Trophoblast cell (in vitro differentiated cells and primary cell): Measurements from ENCODE around the gene PRPF6.
A peak's percentile ranks its signal among the peaks of the same experiment; 100 is the strongest.

Source experiments
- DNase-seq, 2 donors: peaks; one replicate each; pipeline ENCODE4 v3.0.0-alpha.2; 2016
- H2AFZ ChIP-seq: 2 replicates; pipeline ENCODE4 v1.6.1; 2013; ENCODE audit warnings: low read length, moderate library complexity, mild to moderate bottlenecking; ENCODE audit not compliant: insufficient read depth, poor library complexity
- H2AK5ac ChIP-seq: 2 replicates; pipeline ENCODE4 v1.6.1; 2013; ENCODE audit warnings: mild to moderate bottlenecking, low read length
- H2BK120ac ChIP-seq: 2 replicates; pipeline ENCODE4 v1.6.1; 2013; ENCODE audit warnings: low read length, mild to moderate bottlenecking, moderate library complexity; ENCODE audit not compliant: insufficient read depth, poor library complexity
- H2BK12ac ChIP-seq: 2 replicates; pipeline ENCODE4 v1.6.1; 2013; ENCODE audit warnings: mild to moderate bottlenecking, low read length, moderate library complexity
- H2BK5ac ChIP-seq: 2 replicates; pipeline ENCODE4 v1.6.1; 2013; ENCODE audit warnings: low read length, low read depth, moderate library complexity, mild to moderate bottlenecking; ENCODE audit not compliant: poor library complexity
- H3K14ac ChIP-seq: 2 replicates; pipeline ENCODE4 v1.6.1; 2013; ENCODE audit warnings: mild to moderate bottlenecking, low read length
- H3K18ac ChIP-seq: 2 replicates; pipeline ENCODE4 v1.6.1; 2013; ENCODE audit warnings: mild to moderate bottlenecking, low read length
- H3K23ac ChIP-seq: 2 replicates; pipeline ENCODE4 v1.6.1; 2013; ENCODE audit warnings: low read length
- H3K27ac ChIP-seq: 2 replicates; pipeline ENCODE4 v1.5.1; 2013; ENCODE audit warnings: low read depth, mild to moderate bottlenecking, inconsistent platforms, low read length, moderate library complexity
- H3K27me3 ChIP-seq: 2 replicates; pipeline ENCODE4 v1.6.1; 2013; ENCODE audit warnings: inconsistent platforms, mild to moderate bottlenecking, low read length, moderate library complexity; ENCODE audit not compliant: insufficient read depth
- H3K36me3 ChIP-seq, 2 experiments: 1 replicate in 1 of 2; 2 replicates in 1 of 2; pipeline ENCODE4 v1.6.1; 2013; ENCODE audit warnings: low read length in 2 of 2, mild to moderate bottlenecking in 2 of 2, moderate library complexity in 1 of 2; ENCODE audit not compliant: insufficient read depth in 2 of 2, control insufficient read depth in 1 of 2
- H3K4ac ChIP-seq: 2 replicates; pipeline ENCODE4 v1.6.1; 2013; ENCODE audit warnings: low read depth, mild to moderate bottlenecking, low read length, moderate library complexity
- H3K4me1 ChIP-seq, 2 experiments: 1 replicate in 1 of 2; 2 replicates in 1 of 2; pipeline ENCODE4 v1.6.1; 2013; ENCODE audit warnings: low read length in 2 of 2, mild to moderate bottlenecking in 2 of 2, moderate library complexity in 1 of 2; ENCODE audit not compliant: insufficient read depth in 2 of 2, control insufficient read depth in 1 of 2
- H3K4me2 ChIP-seq: 2 replicates; pipeline ENCODE4 v1.6.1; 2013; ENCODE audit warnings: inconsistent platforms, mild to moderate bottlenecking, low read length, moderate library complexity
- H3K4me3 ChIP-seq: 2 replicates; pipeline ENCODE4 v1.5.1; 2013; ENCODE audit warnings: mild to moderate bottlenecking, low read depth, low read length, inconsistent platforms
- H3K79me1 ChIP-seq: one replicate; pipeline ENCODE4 v1.6.1; 2013; ENCODE audit warnings: low read length
- H3K79me2 ChIP-seq: 2 replicates; pipeline ENCODE4 v1.6.1; 2013; ENCODE audit warnings: low read length, mild to moderate bottlenecking; ENCODE audit not compliant: control insufficient read depth, insufficient read depth, poor library complexity
- H3K9ac ChIP-seq: 2 replicates; pipeline ENCODE4 v1.6.1; 2013; ENCODE audit warnings: mild to moderate bottlenecking, low read length
- H3K9me3 ChIP-seq: 2 replicates; pipeline ENCODE4 v1.6.1; 2013; ENCODE audit warnings: low read depth, mild to moderate bottlenecking, control low read depth, inconsistent platforms, low read length; ENCODE audit not compliant: insufficient read depth
- H4K12ac ChIP-seq: 2 replicates; pipeline ENCODE4 v1.6.1; 2013; ENCODE audit warnings: low read depth, mild to moderate bottlenecking, low read length, moderate library complexity
- H4K8ac ChIP-seq: 2 replicates; pipeline ENCODE4 v1.6.1; 2013; ENCODE audit warnings: low read depth, mild to moderate bottlenecking, low read length, moderate library complexity
- H4K91ac ChIP-seq: one replicate; pipeline ENCODE4 v1.6.1; 2013; ENCODE audit warnings: low read depth, mild to moderate bottlenecking, low read length, moderate library complexity
- WGBS: extraction: QIAGEN DNeasy Blood & Tissue Kit; methylation state at CpG from one replicate; pipeline ENCODE4 v1.1.7; 2013; ENCODE audit warnings: missing lambda C conversion rate; ENCODE audit not compliant: insufficient read length, insufficient coverage; ENCODE audit errors: extremely low coverage; 5-methylcytosine and 5-hydroxymethylcytosine counted together

Gene PRPF6

DNA sequence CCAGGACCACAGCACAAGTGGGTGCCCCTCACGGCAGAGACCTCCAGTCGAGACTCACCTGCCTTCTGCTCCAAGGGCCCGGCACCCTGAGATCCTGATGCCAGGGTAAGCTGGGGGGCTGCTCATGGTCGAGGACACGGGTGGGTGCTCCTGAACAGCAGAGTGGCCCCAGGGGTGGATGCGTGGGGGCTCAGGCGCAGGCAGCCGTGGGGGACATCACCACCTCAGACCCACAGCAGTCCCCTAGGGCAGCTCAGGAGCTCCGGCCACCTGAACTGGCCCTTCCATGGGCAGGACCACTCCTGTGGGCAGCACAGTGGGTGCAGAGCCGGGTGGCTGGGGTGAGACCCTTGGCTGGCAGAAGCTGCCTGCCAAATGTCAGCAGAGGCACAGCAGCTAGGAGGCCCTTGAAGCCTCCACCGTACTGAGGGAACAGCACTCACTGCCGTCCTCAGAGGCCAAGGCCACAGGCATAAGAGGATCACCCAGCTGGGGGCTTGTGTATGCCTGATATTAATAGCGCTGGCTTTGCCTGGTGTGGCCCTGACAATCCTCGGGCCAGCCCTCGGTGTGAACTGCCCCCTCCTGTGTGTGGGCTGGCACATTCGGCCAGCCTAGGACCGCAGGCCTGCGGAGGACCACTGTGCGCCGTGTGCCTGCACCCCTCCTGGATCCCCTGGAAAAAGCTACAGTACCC is 30.1 kb upstream of the PRPF6 start:
- no peaks in the 10 kb centered on the region for H3K9me3 ChIP-seq
- DNase-seq, result no peak
- H2BK12ac ChIP-seq, result no peak overlapping the region
- no peak overlapping the region for H4K12ac ChIP-seq
- peaks cover 27% of the 10 kb centered on the region in 2 experiments for H3K4me1 ChIP-seq
- H3K23ac ChIP-seq, result no peak overlapping the region
- H3K18ac ChIP-seq, result no peak overlapping the region
- peaks cover 22% of the 10 kb centered on the region for H3K79me2 ChIP-seq
- H3K79me1 ChIP-seq, result peaks cover 7% of the 10 kb centered on the region
- no peak overlapping the region for H3K4me2 ChIP-seq
- no peak overlapping the region for H3K27ac ChIP-seq
- no peaks in the 10 kb centered on the region for H3K27me3 ChIP-seq
- peak overlapping the region; percentile 25 for H3K4ac ChIP-seq
- no peak overlapping the region for H2AFZ ChIP-seq
- H3K4me3 ChIP-seq, result no peak overlapping the region
- no peak overlapping the region for H2AK5ac ChIP-seq
- H4K91ac ChIP-seq, result no peak overlapping the region
- no peak overlapping the region for H4K8ac ChIP-seq
- H2BK5ac ChIP-seq, result no peak overlapping the region
- no peak overlapping the region for H3K14ac ChIP-seq
- H3K36me3 ChIP-seq, result peaks cover 18 to 23% of the 10 kb centered on the region in 2 experiments
- no peak overlapping the region for H3K9ac ChIP-seq
- no peak overlapping the region for H2BK120ac ChIP-seq
- no CpG with 5 or more reads among the region's 20 CpGs for WGBS

- H3K4me3 ChIP-seq, result no peak overlapping the region
- H2BK12ac ChIP-seq, result no peak overlapping the region
- H2BK120ac ChIP-seq, result no peak overlapping the region
Measured at GRCh38 chr20:63951398-63952209, 29.3 kb upstream of the PRPF6 start.

GRCh38 chr20:63952210-63952535 is 28.8 kb upstream of the PRPF6 start:
- H3K79me2 ChIP-seq, result peaks cover 25% of the 10 kb centered on the region

More at GRCh38 chr20:63951398-63952209, 29.3 kb upstream of the PRPF6 start:
- Histone ChIP-seq H3K79me1 (peaks cover 10% of the 10 kb centered on the region), H3K27ac (no peak overlapping the region), H3K9me3 (no peaks in the 10 kb centered on the region), H3K4me2 (no peak overlapping the region), H2AFZ (no peak overlapping the region), H3K27me3 (no peaks in the 10 kb centered on the region), H3K14ac (no peak overlapping the region), H3K18ac (no peak overlapping the region), H3K4me1 (peaks cover 27% of the 10 kb centered on the region in 2 experiments), H3K36me3 (peaks cover 13 to 17% of the 10 kb centered on the region in 2 experiments), H2AK5ac (no peak overlapping the region), H3K23ac (no peak overlapping the region), H4K91ac (no peak overlapping the region), H4K12ac (no peak overlapping the region), H4K8ac (no peak overlapping the region), H2BK5ac (no peak overlapping the region), H3K79me2 (peaks cover 25% of the 10 kb centered on the region), H3K9ac (no peak overlapping the region), H3K4ac (peak overlapping the region; percentile 30)
- WGBS, result no CpG with 5 or more reads among the region's 17 CpGs
- DNase-seq, result no peak

DNA sequence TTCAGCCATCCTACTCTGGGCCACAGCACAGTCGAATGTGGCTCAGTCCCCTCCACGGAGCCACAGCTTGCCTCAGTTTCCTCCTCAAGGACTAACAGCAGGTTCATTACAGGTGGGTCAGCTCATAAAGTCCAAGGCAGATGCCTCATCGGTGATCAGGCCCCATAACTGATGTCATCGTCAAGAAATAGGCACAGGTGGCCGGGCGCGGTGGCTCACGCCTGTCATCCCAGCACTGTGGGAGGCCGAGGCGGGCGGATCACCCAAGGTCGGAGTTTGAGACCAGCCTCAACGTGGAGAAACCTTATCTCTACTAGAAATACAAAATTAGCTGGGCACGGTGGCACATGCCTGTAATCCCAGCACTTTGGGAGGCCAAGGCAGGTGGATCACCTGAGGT is 28.2 kb upstream of the PRPF6 start:
- Histone ChIP-seq H2BK12ac (no peak overlapping the region), H3K27ac (no peak overlapping the region), H3K9ac (no peak overlapping the region), H2BK120ac (no peak overlapping the region), H3K14ac (no peak overlapping the region), H3K36me3 (peaks cover 13 to 17% of the 10 kb centered on the region in 2 experiments), H3K4me3 (no peak overlapping the region), H4K12ac (no peak overlapping the region), H3K79me1 (peaks cover 10% of the 10 kb centered on the region), H3K79me2 (peaks cover 22% of the 10 kb centered on the region), H3K9me3 (no peaks in the 10 kb centered on the region), H3K4me1 (peaks cover 27 to 34% of the 10 kb centered on the region in 2 experiments), H3K27me3 (no peaks in the 10 kb centered on the region), H3K4me2 (no peak overlapping the region), H2AFZ (no peak overlapping the region), H3K4ac (peak overlapping the region; percentile 2), H4K91ac (no peak overlapping the region), H3K18ac (no peak overlapping the region), H2AK5ac (no peak overlapping the region), H3K23ac (no peak overlapping the region), H2BK5ac (no peak overlapping the region), H4K8ac (no peak overlapping the region)
- DNase-seq, result peak in 1 of 2 donors; percentile 24
- no CpG with 5 or more reads among the region's 14 CpGs for whole genome bisulfite sequencing

More at GRCh38 chr20:63952210-63952535, 28.8 kb upstream of the PRPF6 start:
- Histone ChIP-seq H3K4ac (peak overlapping the region; percentile 2), H3K27ac (no peak overlapping the region), H3K4me2 (no peak overlapping the region), H3K27me3 (no peaks in the 10 kb centered on the region), H3K23ac (no peak overlapping the region), H3K9me3 (no peaks in the 10 kb centered on the region), H3K4me1 (peaks cover 27 to 29% of the 10 kb centered on the region in 2 experiments), H3K36me3 (peaks cover 13 to 17% of the 10 kb centered on the region in 2 experiments), H2AK5ac (no peak overlapping the region), H4K91ac (no peak overlapping the region), H3K14ac (no peak overlapping the region), H3K79me1 (peaks cover 10% of the 10 kb centered on the region), H2AFZ (no peak overlapping the region), H3K18ac (no peak overlapping the region), H2BK12ac (no peak overlapping the region), H4K8ac (no peak overlapping the region), H3K9ac (no peak overlapping the region), H2BK120ac (no peak overlapping the region), H4K12ac (no peak overlapping the region), H3K4me3 (no peak overlapping the region), H2BK5ac (no peak overlapping the region)
- WGBS, result no CpG with 5 or more reads among the region's 15 CpGs
- no peak for DNase-seq
